Activated CD8-positive, alpha-beta memory T cell treated with anti-CD3 and anti-CD28 coated beads, Interleukin-2, amount 10 ng/mL, durations not matched to agents 7 days and 5 days (primary cell): ENCODE results near the gene CFAP58. TPM values are rescaled to one million over a fixed set of nuclear protein-coding genes. Genes with fewer than 3 reads are reported as not detected.

ENCODE experiments used
- ATAC-seq: fragments of 150-1000 bp; cut with Tn5 transposase; one replicate; pipeline ENCODE4 v1.10.0; 2021; ENCODE audit warnings: moderate library complexity
- CTCF ChIA-PET: fragments of 350-600 bp; sonication (Branson Sonifier 250); formaldehyde crosslinking; loops from one replicate; lab custom pipeline; 2021; ENCODE audit warnings: antibody characterized with exemption; lab: Charles Lee
- DNase-seq: peaks from one replicate; pipeline ENCODE4 v3.0.0-alpha.2; 2020
- H3K27ac Mint-ChIP-seq: one replicate; pipeline ENCODE4 v1.8.0; 2021; ENCODE audit warnings: mild to moderate bottlenecking, mixed read lengths
- H3K27me3 Mint-ChIP-seq: one replicate; pipeline ENCODE4 v1.8.0; 2021; ENCODE audit warnings: mixed read lengths
- H3K36me3 Mint-ChIP-seq: one replicate; pipeline ENCODE4 v1.8.0; 2021; ENCODE audit warnings: mild to moderate bottlenecking, mixed read lengths
- H3K4me1 Mint-ChIP-seq: one replicate; pipeline ENCODE4 v1.8.0; 2021; ENCODE audit warnings: mixed read lengths
- H3K4me3 Mint-ChIP-seq: one replicate; pipeline ENCODE4 v1.8.0; 2021; ENCODE audit warnings: mild to moderate bottlenecking, moderate library complexity, mixed read lengths
- H3K9me3 Mint-ChIP-seq: one replicate; pipeline ENCODE4 v1.8.0; 2022; ENCODE audit warnings: low read depth, mixed read lengths
- total RNA-seq, 2 experiments: library from RNA; stranded (reverse); gene quantifications; one replicate each; pipeline ENCODE4 v1.2.3, GENCODE V29; 2021

Gene CFAP58
- total RNA-seq, 2 experiments from 2014 or later, result 0.56 to 0.64 TPM

- CTCF ChIA-PET, result interaction anchor here (0.9 kb wide), 1 partner anchor 125 kb away, joined by 3 read pairs; no protein-coding TSS in a partner anchor
- Mint-ChIP-seq H3K27me3 (no peaks in the 10 kb centered on the region), H3K9me3 (no peaks in the 10 kb centered on the region), H3K27ac (no peak overlapping the region), H3K4me3 (no peak overlapping the region), H3K36me3 (no peaks in the 10 kb centered on the region), H3K4me1 (no peaks in the 10 kb centered on the region)
- DNase-seq (no peak), ATAC-seq (no peak)
These were observed 63.2 kb downstream of the CFAP58 start for GRCh38 chr10:104416851-104417250.

- Mint-ChIP-seq H3K4me1 (no peaks in the 10 kb centered on the region), H3K4me3 (no peak overlapping the region), H3K27ac (no peak overlapping the region), H3K36me3 (no peaks in the 10 kb centered on the region), H3K27me3 (no peaks in the 10 kb centered on the region), H3K9me3 (no peaks in the 10 kb centered on the region)
- DNase-seq (no peak), ATAC-seq (no peak)
- CTCF ChIA-PET, result no interaction called here
These were observed 64.1 kb downstream of the CFAP58 start for GRCh38 chr10:104417637-104418292.

- Mint-ChIP-seq H3K27ac (peak overlapping the region; percentile 9), H3K27me3 (no peaks in the 10 kb centered on the region), H3K4me1 (peaks cover 14% of the 10 kb centered on the region), H3K4me3 (no peak overlapping the region), H3K9me3 (no peaks in the 10 kb centered on the region), H3K36me3 (no peaks in the 10 kb centered on the region)
- ATAC-seq (peak; percentile 88), DNase-seq (peak; percentile 56)
- CTCF ChIA-PET, result interaction anchor here (1.1 kb wide), 1 partner anchor 13 kb away, joined by 4 read pairs; no protein-coding TSS in a partner anchor
These were observed 71.1 kb downstream of the CFAP58 start for GRCh38 chr10:104424719-104425118.

- Mint-ChIP-seq H3K4me1 (peaks cover 14% of the 10 kb centered on the region), H3K36me3 (no peaks in the 10 kb centered on the region), H3K9me3 (no peaks in the 10 kb centered on the region), H3K4me3 (no peak overlapping the region), H3K27me3 (peaks cover 12% of the 10 kb centered on the region), H3K27ac (no peak overlapping the region)
- ATAC-seq (no peak), DNase-seq (no peak)
- CTCF ChIA-PET, result no interaction called here
These were observed 74.4 kb downstream of the CFAP58 start for GRCh38 chr10:104427989-104428388.

GRCh38 chr10:104429846-104430245 lies 76.2 kb downstream of the CFAP58 start:
- H3K27ac Mint-ChIP-seq, result no peak overlapping the region
- H3K4me3 Mint-ChIP-seq, result no peak overlapping the region
- CTCF ChIA-PET, result no interaction called here
- H3K36me3 Mint-ChIP-seq, result no peaks in the 10 kb centered on the region
- no peaks in the 10 kb centered on the region for H3K9me3 Mint-ChIP-seq
- DNase-seq (no peak), ATAC-seq (no peak)
- peaks cover 4% of the 10 kb centered on the region for H3K4me1 Mint-ChIP-seq
- peaks cover 15% of the 10 kb centered on the region for H3K27me3 Mint-ChIP-seq

- H3K4me1 Mint-ChIP-seq, result no peaks in the 10 kb centered on the region
- no peaks in the 10 kb centered on the region for H3K36me3 Mint-ChIP-seq
- H3K4me3 Mint-ChIP-seq, result no peak overlapping the region
- DNase-seq, result no peak
- no peaks in the 10 kb centered on the region for H3K9me3 Mint-ChIP-seq
- H3K27ac Mint-ChIP-seq, result no peak overlapping the region
- CTCF ChIA-PET, result no interaction called here
- no peak for ATAC-seq
- H3K27me3 Mint-ChIP-seq, result peaks cover 15% of the 10 kb centered on the region
These were observed 76.7 kb downstream of the CFAP58 start for GRCh38 chr10:104430360-104430759.

- ATAC-seq (no peak), DNase-seq (no peak)
- Mint-ChIP-seq H3K4me1 (no peaks in the 10 kb centered on the region), H3K36me3 (no peaks in the 10 kb centered on the region), H3K4me3 (no peak overlapping the region), H3K27me3 (peaks cover 24% of the 10 kb centered on the region), H3K9me3 (no peaks in the 10 kb centered on the region), H3K27ac (no peak overlapping the region)
- CTCF ChIA-PET, result no interaction called here
These were observed 80.0 kb downstream of the CFAP58 start for GRCh38 chr10:104433669-104434068.

GRCh38 chr10:104434601-104435000 lies 81.0 kb downstream of the CFAP58 start:
- DNase-seq (no peak), ATAC-seq (no peak)
- Mint-ChIP-seq H3K27ac (no peak overlapping the region), H3K9me3 (no peaks in the 10 kb centered on the region), H3K36me3 (no peaks in the 10 kb centered on the region), H3K4me1 (no peaks in the 10 kb centered on the region), H3K4me3 (no peak overlapping the region), H3K27me3 (peaks cover 24% of the 10 kb centered on the region)
- CTCF ChIA-PET, result no interaction called here

GRCh38 chr10:104435822-104436221 lies 82.2 kb downstream of the CFAP58 start:
- no peak overlapping the region for H3K4me3 Mint-ChIP-seq
- ATAC-seq, result no peak

GRCh38 chr10:104437226-104437625 lies 83.6 kb downstream of the CFAP58 start:
- ATAC-seq, result no peak
- no peak for DNase-seq
- Mint-ChIP-seq H3K27ac (no peak overlapping the region), H3K27me3 (peaks cover 15% of the 10 kb centered on the region), H3K36me3 (no peaks in the 10 kb centered on the region), H3K4me1 (no peaks in the 10 kb centered on the region), H3K9me3 (no peaks in the 10 kb centered on the region), H3K4me3 (no peak overlapping the region)
- CTCF ChIA-PET, result no interaction called here

More at GRCh38 chr10:104435822-104436221, 82.2 kb downstream of the CFAP58 start:
- peaks cover 21% of the 10 kb centered on the region for H3K27me3 Mint-ChIP-seq
- no peaks in the 10 kb centered on the region for H3K36me3 Mint-ChIP-seq
- H3K4me1 Mint-ChIP-seq, result no peaks in the 10 kb centered on the region
- CTCF ChIA-PET, result no interaction called here
- H3K27ac Mint-ChIP-seq, result no peak overlapping the region
- no peak for DNase-seq
- no peaks in the 10 kb centered on the region for H3K9me3 Mint-ChIP-seq

GRCh38 chr10:104440221-104440620 lies 86.6 kb downstream of the CFAP58 start:
- peaks cover 12% of the 10 kb centered on the region for H3K27me3 Mint-ChIP-seq
- no peaks in the 10 kb centered on the region for H3K36me3 Mint-ChIP-seq
- no peak for DNase-seq
- no peaks in the 10 kb centered on the region for H3K4me1 Mint-ChIP-seq
- no peak overlapping the region for H3K4me3 Mint-ChIP-seq
- ATAC-seq, result no peak
- H3K9me3 Mint-ChIP-seq, result no peaks in the 10 kb centered on the region
- CTCF ChIA-PET, result no interaction called here
- no peak overlapping the region for H3K27ac Mint-ChIP-seq

- ATAC-seq (no peak), DNase-seq (no peak)
- Mint-ChIP-seq H3K4me3 (no peak overlapping the region), H3K27me3 (peaks cover 16% of the 10 kb centered on the region), H3K27ac (no peak overlapping the region), H3K4me1 (no peaks in the 10 kb centered on the region), H3K9me3 (no peaks in the 10 kb centered on the region), H3K36me3 (no peaks in the 10 kb centered on the region)
- CTCF ChIA-PET, result no interaction called here
These were observed 87.8 kb downstream of the CFAP58 start for GRCh38 chr10:104441329-104442000.

GRCh38 chr10:104445359-104445758 lies 91.7 kb downstream of the CFAP58 start:
- CTCF ChIA-PET, result no interaction called here
- H3K27me3 Mint-ChIP-seq, result peaks cover 43% of the 10 kb centered on the region
- ATAC-seq, result no peak
- H3K27ac Mint-ChIP-seq, result no peak overlapping the region
- H3K9me3 Mint-ChIP-seq, result no peaks in the 10 kb centered on the region
- H3K36me3 Mint-ChIP-seq, result no peaks in the 10 kb centered on the region
- DNase-seq, result no peak
- H3K4me1 Mint-ChIP-seq, result peaks cover 2% of the 10 kb centered on the region
- no peak overlapping the region for H3K4me3 Mint-ChIP-seq

- DNase-seq, result no peak
- Mint-ChIP-seq H3K27me3 (peaks cover 41% of the 10 kb centered on the region), H3K4me1 (peaks cover 2% of the 10 kb centered on the region), H3K27ac (no peak overlapping the region), H3K9me3 (no peaks in the 10 kb centered on the region), H3K36me3 (no peaks in the 10 kb centered on the region), H3K4me3 (no peak overlapping the region)
- ATAC-seq, result no peak
- CTCF ChIA-PET, result no interaction called here
These were observed 92.5 kb downstream of the CFAP58 start for GRCh38 chr10:104446151-104446550.
